Astrocyte of the spinal cord (primary cell): ENCODE measurements around the gene PSMD5.
"Not testable (repeated sequence)": the region's sequence is repeated elsewhere in the genome, so short reads cannot be mapped to it uniquely, and the experiment has no call there.

ENCODE experiments used
- DNase-seq: peaks from one replicate; pipeline ENCODE4 v3.0.0; 2011; ENCODE audit warnings: low read depth, low spot score
- H3K4me3 ChIP-seq: 2 replicates; pipeline ENCODE4 v1.5.1; 2011; ENCODE audit warnings: low read depth, mild to moderate bottlenecking, low read length, moderate library complexity
- CTCF ChIP-seq: IDR thresholded peaks from 2 replicates; pipeline ENCODE4 v1.5.1; 2012; ENCODE audit warnings: low read depth, mild to moderate bottlenecking, low read length, inconsistent platforms
- in situ Hi-C: cut with HindIII; loops from 2 replicates; pipeline ENCODE4 v1.10.0; 2017; ENCODE audit warnings: low sequenced_read_pairs

The PSMD5 gene

DNA sequence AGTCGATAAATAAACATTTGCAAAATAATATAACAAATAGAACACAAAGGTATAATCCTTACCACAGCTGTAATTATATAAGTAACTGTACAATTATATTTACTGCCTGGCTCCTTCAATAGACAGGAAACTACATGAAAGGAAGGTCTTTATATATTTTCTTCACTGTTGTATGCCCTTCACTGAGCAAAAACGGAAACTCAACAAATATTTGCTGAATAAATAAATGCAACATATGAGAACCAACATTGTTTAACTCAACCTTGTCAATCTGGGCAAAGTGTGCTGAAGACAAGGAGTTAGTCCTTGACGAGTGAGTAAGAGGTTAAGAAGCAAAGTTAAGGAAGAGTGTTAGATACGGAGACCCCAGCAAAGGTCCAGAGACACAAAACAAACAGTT is 22.6 kb downstream of the PSMD5 start:
- no peak for DNase-seq
- no peak for TF ChIP-seq CTCF
- H3K4me3 ChIP-seq: no peak overlapping the region
- in situ Hi-C loops: no loop called here

DNA sequence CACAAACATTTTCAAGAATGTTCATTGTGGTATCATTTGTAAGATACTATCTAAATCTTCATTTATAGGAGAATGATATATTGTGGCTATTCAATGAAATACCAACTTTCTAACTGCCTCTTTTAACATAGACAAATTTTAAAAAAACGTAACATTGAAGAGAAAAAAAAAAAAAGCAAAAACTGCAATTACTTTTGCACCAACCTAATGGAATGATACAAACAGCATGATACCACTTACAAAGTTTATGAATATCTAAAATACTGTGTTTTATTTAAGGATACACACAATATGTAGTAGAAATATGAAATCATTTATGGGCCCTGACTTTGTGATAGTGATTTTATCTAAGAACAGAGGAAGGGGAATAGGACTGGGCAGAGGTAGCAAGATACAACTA is 24.1 kb downstream of the PSMD5 start:
- DNase-seq: no peak
- no peak for TF ChIP-seq CTCF
- in situ Hi-C loops: no loop called here
- H3K4me3 ChIP-seq: no peak overlapping the region

GRCh38 chr9:120815075-120815474 is 27.6 kb downstream of the PSMD5 start:
- TF ChIP-seq CTCF: no peak
- in situ Hi-C loops: no loop called here
- DNase-seq: no peak
- H3K4me3 ChIP-seq: no peak overlapping the region

DNA sequence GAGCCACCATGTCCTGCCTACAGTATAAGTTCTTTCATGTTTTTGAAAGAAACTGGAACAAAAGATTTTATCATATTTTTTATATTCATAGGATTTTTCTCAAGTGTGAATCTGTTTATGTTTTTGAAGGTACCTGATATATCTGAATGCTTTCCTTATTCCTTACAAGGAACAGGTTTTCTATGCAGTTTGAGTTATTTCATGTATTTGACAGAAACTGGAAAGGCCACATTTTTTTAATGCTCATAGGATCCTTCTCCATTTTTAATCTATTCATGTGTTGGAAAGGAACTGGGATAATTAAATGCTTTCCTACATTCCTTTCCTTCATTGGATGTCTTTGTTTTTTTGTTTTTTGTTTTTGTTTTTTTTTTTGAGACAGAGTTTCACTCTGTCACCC is 33.8 kb downstream of the PSMD5 start:
- no peak for TF ChIP-seq CTCF
- DNase-seq: no peak
- in situ Hi-C loops: no loop called here
- no peak overlapping the region for H3K4me3 ChIP-seq

- no peak overlapping the region for H3K4me3 ChIP-seq
- TF ChIP-seq CTCF: no peak
- no peak for DNase-seq
- in situ Hi-C loops: no loop called here
Observed at GRCh38 chr9:120807607-120808379, 34.9 kb downstream of the PSMD5 start.

GRCh38 chr9:120804784-120805363 is 37.8 kb downstream of the PSMD5 start:
- DNase-seq, H3K4me3 ChIP-seq, in situ Hi-C loops: not testable (repeated sequence)

DNA sequence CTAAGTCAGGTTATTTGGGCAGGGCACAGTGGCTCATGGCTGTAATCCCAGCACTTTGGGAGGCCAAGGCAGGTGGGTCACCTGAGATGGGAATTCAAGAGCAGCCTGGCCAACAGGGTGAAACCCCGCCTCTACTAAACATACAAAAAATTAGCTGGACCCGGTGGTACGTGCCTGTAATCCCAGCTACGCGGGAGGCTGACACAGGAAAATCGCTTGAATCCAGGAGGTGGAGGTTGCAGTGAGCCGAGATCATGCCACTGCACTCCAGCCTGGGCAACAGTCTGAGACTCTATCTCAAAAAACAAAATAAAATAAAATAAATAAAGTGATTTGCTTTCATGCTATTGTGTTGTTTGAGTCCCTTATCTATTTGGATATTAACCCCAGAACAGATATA is 41.3 kb downstream of the PSMD5 start:
- no peak for TF ChIP-seq CTCF
- in situ Hi-C loops: no loop called here
- DNase-seq: no peak
- H3K4me3 ChIP-seq: no peak overlapping the region
